ENCODE data around the gene AGR3. TPM values are rescaled to one million over a fixed set of nuclear protein-coding genes. Genes with fewer than 3 reads are reported as not detected.

The AGR3 gene
- total RNA-seq, 2 donors from 2014 or later = not detected

- H3K27ac ChIP-seq = no peak overlapping the region
- no peak overlapping the region for H3K4me3 ChIP-seq
- H3K36me3 ChIP-seq = no peaks in the 10 kb centered on the region
- H3K27me3 ChIP-seq = no peaks in the 10 kb centered on the region
- no peaks in the 10 kb centered on the region for H3K4me1 ChIP-seq
- DNase-seq (ENCODE audit: low spot score) = no peak
- H3K9me3 ChIP-seq = no peaks in the 10 kb centered on the region
- TF ChIP-seq, protein P1, sequence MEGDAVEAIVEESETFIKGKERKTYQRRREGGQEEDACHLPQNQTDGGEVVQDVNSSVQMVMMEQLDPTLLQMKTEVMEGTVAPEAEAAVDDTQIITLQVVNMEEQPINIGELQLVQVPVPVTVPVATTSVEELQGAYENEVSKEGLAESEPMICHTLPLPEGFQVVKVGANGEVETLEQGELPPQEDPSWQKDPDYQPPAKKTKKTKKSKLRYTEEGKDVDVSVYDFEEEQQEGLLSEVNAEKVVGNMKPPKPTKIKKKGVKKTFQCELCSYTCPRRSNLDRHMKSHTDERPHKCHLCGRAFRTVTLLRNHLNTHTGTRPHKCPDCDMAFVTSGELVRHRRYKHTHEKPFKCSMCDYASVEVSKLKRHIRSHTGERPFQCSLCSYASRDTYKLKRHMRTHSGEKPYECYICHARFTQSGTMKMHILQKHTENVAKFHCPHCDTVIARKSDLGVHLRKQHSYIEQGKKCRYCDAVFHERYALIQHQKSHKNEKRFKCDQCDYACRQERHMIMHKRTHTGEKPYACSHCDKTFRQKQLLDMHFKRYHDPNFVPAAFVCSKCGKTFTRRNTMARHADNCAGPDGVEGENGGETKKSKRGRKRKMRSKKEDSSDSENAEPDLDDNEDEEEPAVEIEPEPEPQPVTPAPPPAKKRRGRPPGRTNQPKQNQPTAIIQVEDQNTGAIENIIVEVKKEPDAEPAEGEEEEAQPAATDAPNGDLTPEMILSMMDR (IDR thresholded peaks at IDR 0.05) = no peak
These were observed 8.2 kb upstream of the AGR3 start for GRCh38 chr7:16889851-16890415.

DNA sequence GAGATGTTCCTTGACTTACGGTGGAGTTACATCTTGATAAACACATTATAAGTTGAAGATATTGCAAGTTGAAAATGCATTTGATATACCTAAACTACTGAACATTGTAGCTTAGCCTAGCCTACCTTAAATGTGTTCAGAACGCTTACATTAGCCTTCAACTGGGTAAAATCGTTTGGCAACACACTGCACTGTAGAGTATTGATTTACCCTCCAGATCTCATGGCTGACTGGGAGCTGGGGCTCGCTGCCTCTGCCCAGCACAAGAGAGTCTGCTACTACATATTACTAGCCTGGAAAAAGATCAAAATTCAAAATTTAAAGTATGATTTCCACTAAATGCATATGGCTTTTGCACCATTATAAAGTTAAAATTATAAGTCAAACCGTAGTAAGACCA is 7.5 kb upstream of the AGR3 start:
- no peak for DNase-seq (ENCODE audit: low spot score)
- Histone ChIP-seq H3K4me3 (no peak overlapping the region), H3K9me3 (no peaks in the 10 kb centered on the region), H3K27ac (no peak overlapping the region), H3K36me3 (no peaks in the 10 kb centered on the region), H3K4me1 (no peaks in the 10 kb centered on the region), H3K27me3 (no peaks in the 10 kb centered on the region)
- TF ChIP-seq, protein P1 (IDR thresholded peaks at IDR 0.05) = no peak

DNA sequence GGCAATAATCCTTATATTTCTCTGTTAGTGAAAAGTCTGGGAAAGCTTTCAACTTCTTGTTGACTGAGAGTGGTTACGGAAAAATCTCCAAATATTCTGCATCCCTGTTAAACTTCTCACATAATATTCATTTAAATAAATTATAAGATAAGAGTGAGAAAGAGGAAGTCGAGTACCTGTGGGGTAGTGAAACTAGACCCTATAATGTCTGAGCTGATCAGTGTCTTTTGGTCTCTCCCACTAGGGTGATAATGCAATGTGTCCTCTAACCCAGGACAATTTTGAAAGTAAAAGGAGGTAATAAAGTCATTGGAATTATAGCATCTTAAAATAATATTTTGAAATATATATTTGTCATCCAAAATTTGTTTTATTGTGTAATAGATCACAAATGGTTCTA is 2.1 kb upstream of the AGR3 start:
- Histone ChIP-seq H3K27me3 (no peaks in the 10 kb centered on the region), H3K36me3 (no peaks in the 10 kb centered on the region), H3K4me1 (no peaks in the 10 kb centered on the region), H3K4me3 (no peak overlapping the region), H3K27ac (no peak overlapping the region), H3K9me3 (no peaks in the 10 kb centered on the region)
- no peak for DNase-seq (ENCODE audit: low spot score)
- TF ChIP-seq, protein P1 (IDR thresholded peaks at IDR 0.05) = no peak

- Histone ChIP-seq H3K4me1 (no peaks in the 10 kb centered on the region), H3K9me3 (no peaks in the 10 kb centered on the region), H3K36me3 (no peaks in the 10 kb centered on the region), H3K27ac (no peak overlapping the region), H3K27me3 (no peaks in the 10 kb centered on the region), H3K4me3 (no peak overlapping the region)
- no peak for DNase-seq (ENCODE audit: low spot score)
- TF ChIP-seq, protein P1 (IDR thresholded peaks at IDR 0.05) = no peak
These were observed 1.2 kb downstream of the AGR3 start for GRCh38 chr7:16880554-16880953.

- no peak overlapping the region for H3K4me3 ChIP-seq
- H3K9me3 ChIP-seq = no peaks in the 10 kb centered on the region
- TF ChIP-seq, protein P1 (IDR thresholded peaks at IDR 0.05) = no peak
- no peaks in the 10 kb centered on the region for H3K27me3 ChIP-seq
- no peaks in the 10 kb centered on the region for H3K36me3 ChIP-seq
- no peak for DNase-seq (ENCODE audit: low spot score)
- no peak overlapping the region for H3K27ac ChIP-seq
- H3K4me1 ChIP-seq = no peaks in the 10 kb centered on the region
These were observed 2.6 kb downstream of the AGR3 start for GRCh38 chr7:16879181-16879580.

- Histone ChIP-seq H3K4me3 (no peak overlapping the region), H3K9me3 (peaks cover 0 to 20% of the 10 kb centered on the region in 2 donors), H3K4me1 (no peaks in the 10 kb centered on the region), H3K27me3 (no peaks in the 10 kb centered on the region), H3K27ac (no peak overlapping the region), H3K36me3 (no peaks in the 10 kb centered on the region)
- DNase-seq (ENCODE audit: low spot score) = no peak
- TF ChIP-seq, protein P1 (IDR thresholded peaks at IDR 0.05) = no peak
These were observed 5.9 kb downstream of the AGR3 start for GRCh38 chr7:16875861-16876260.

Measured in right atrium auricular region (tissue), 2 donors.